HG03139 (cell line): ENCODE results near the gene GSAP.
A peak's percentile ranks its signal among the peaks of the same experiment; 100 is the strongest.
"Not testable (repeated sequence)": the region's sequence is repeated elsewhere in the genome, so short reads cannot be mapped to it uniquely, and the experiment has no call there.

ENCODE experiments used
- ATAC-seq: cut with Tn5 transposase; IDR thresholded peaks from one replicate; pipeline ENCODE4 v1.9.1; 2021; ENCODE audit not compliant: unreplicated experiment

GSAP gene

DNA sequence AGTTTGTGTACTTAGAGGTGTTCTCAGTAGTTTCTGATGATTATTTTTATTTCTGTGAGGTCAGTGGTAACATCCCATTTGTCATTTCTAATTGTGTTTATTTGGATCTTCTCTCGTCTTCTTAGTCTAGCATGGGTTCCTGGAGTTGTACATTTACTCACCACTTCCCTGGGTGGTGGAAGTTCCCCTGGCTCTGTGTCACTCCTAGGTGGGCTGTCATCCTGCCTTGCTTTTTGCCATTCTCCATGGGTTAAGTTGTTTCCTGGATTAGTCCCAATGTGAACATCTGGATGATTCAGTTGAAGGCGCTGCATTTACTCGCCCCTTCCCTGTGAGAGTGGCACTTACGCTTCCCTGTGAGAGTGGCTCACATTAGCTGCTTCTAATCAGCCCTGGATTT lies 48.2 kb downstream of the GSAP start:
- no peak for ATAC-seq

DNA sequence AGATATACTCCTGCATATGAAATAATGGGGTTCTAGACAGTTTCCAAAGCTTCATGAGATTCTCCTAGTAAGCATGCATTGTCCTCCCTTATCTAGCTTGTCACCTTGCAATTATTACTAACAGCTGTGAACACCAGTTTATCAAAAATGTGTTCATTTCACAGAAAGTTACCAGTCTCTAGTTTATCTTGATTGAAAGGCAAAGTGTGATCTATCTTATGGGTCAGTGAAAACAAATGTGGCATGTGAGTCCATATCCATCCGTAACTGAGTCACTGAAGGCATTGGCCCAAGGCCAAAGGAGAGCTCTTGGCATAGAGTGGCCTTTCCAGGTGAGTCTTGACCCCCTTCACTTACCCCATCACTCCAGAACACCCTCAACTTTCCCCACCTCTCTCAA lies 53.2 kb downstream of the GSAP start:
- ATAC-seq = no peak

DNA sequence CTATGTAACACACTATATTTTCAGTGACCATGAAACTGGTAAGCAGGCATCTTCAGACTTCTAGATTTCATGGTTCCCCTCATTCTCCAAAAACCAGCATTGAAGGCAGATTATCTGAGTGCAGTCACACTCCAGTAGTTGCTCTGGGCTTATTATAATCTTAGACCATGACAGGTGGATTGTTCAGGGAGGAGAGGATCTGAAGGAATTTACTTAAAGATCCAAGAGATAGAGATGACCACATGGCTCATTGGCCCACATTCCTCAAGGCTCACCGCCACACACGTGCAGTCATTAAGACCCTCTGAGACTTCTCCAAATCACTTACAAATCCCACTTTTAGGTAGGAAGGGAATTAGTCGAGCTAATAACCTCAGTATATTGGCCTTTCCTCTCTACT lies 55.2 kb downstream of the GSAP start:
- ATAC-seq = no peak

DNA sequence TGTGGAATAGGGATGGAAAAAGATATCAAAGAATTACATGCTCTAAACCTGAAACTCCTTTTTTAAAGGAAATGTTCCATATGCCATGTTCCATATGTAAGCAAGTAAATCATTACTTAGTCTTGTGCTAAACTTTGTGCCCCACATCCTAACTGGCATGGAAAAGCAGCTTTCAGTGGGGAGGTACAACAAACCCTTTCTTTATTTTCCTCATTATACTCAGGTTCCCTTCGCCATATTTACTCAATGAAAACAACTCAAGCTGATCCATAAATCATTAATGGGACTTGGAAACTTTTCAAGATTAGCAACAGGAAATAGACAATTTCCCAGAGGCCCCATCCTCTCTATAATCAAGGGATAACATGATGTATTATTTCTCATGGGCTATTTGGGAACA lies 56.0 kb downstream of the GSAP start:
- ATAC-seq = no peak

DNA sequence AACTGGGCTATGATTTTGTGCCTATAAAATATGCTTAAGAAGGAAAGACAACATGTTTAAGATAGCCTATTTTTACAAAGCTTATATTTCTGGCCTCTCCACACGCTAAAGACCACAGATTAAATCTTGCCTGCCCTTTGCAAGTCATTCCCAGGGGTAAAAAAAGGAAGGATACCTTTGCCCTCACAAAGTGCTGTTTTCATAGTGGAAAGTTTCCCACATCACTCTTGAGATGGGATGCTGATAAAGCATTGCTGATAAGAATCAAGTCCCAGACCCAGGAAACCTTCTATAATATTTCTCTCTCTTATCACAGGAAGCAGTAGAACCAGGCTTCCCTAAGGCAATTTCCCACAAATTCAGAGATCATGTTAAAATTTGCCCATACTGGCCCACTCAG lies 56.5 kb downstream of the GSAP start:
- no peak for ATAC-seq

DNA sequence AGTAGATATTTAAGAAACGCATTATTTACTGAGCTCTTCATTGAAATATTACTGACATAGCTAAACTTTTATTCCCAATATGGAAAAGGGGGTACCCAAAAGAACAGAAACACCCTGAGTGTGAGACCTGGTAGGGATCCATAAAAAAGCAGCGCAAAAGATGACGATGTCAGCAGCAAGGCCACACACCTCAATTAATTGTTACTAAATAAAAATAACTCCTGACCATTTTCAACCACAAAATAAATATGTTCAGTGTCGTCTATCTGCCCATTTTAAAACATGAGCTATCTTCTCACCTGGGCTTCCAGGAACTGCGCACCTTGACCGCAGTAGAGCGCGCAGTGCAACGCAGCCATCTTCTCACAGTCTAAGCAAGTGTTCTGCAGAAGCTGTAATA lies 61.2 kb downstream of the GSAP start:
- ATAC-seq = no peak

DNA sequence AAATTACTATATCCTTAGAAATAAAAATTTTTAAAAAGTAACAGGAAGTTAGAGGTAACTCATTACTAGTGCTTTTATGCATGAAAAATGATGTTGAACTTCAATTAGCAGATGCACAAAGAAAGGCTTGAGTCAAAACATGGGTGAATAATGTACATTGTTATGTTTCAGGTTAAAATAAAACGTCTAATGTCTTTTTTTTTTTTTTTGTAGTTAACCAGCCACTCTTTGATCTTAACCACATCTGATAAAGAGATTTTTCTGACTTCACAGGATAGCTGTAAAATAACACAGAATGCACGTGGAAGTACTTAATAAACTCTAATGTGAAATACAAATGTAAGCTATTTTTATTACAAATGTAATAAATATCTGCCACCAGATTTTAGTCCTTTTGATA lies 61.7 kb downstream of the GSAP start:
- ATAC-seq = no peak

DNA sequence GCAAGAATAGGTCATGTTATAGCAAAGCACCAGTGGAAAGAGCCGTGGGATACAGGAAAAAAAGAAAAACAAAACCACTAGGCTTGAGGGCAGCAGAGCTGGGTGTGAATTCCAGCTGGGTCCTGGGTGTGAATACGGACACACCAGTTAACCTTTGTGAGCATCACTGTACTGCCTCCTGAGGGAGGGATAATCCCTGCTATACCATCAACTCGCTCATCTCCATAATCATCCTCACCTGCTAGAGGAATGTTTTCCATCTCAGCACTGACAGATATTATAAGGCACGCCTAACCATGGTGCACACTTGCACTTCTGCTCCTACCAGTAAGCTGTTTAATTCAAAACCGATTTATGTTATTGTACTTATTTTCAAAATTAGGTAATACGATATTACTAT lies 62.2 kb downstream of the GSAP start:
- ATAC-seq = no peak

DNA sequence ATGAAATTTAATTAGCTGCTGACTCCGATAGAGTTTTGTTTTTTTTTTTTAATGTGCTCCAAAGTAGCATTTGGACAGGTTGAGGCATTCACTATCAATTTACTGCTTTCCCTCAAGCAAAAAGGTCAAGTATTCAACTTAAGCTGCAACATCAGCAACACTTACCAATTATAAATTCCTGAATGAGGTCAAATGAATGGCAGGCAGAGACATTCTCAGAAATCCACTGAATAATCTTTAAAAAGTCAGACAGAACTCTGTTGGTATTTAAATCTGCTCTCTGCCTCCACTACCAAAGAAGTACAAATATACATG lies 62.8 kb downstream of the GSAP start:
- ATAC-seq = no peak

DNA sequence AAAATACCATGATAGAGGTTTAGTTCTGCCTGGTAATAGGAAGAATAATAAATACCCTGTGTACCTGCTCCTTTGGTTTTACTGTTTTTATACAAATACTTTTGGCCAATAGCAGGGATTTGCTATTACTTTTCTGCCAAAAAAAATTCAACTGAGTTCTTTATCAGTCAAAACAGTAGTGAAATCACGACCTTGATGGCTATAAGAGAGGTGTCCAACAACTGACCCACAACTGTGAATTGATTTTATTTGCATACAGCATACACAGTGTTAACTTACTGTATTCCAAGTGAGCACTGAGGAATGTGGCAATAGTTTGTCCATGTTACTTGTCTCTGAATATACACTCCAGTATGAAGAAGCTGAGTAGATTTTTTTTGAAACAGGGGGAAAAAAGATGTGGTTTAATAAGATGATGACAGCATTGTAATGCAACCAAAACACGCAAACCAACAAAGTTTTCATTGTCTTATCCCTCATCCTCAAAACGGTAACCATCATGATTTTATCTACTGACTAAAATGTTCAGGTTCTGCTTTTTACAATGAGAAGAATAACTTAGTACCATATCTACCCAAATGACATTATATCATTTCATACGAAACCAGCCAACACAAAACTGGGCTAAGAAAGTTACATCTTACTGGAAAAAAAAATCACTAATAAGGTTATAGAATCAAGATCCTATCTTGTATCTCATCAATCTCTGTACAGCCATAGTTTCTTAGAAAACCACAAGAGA lies 63.3 kb downstream of the GSAP start:
- ATAC-seq = no peak

DNA sequence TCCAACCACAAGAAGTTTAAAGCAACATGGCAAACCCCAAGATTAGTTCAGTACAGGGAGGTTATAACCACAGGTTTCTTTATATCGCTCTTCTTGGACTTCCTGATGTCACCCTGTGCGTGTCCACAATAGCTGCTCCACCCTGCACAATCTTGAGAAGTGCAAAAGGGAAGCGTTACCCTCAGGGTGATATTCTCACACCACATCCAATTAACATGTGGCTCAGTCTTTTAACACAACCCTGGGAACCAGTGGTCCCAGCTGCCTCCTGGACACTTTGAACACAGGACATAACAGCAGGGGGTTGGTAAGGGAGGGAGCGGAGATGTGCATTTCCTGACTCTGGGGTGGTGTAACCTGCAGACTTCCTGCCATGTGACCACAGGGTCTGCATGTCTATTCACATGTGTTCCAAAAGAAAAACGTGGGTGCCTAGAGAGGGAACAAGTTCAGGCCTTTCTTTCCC lies 64.6 kb downstream of the GSAP start:
- peak; percentile 91 for ATAC-seq

DNA sequence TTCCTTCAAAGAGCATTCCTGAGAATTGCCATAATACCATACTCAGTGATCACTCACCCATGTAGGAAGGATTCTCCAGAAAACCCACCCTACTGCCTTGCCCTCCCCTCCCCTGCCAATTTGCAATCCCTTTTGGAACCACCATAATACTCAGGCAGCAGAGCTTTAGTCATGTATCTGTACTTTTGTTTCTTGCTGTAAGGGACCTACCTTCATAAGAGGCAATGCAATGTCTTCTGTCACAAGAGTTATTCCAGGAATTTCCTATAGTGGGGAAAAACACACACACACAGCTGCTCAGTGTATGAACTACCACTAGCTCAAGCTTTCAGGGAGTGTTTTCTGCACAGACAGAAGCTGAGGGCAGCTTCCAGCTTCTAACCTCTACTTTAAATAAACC lies 67.0 kb downstream of the GSAP start:
- no peak for ATAC-seq

DNA sequence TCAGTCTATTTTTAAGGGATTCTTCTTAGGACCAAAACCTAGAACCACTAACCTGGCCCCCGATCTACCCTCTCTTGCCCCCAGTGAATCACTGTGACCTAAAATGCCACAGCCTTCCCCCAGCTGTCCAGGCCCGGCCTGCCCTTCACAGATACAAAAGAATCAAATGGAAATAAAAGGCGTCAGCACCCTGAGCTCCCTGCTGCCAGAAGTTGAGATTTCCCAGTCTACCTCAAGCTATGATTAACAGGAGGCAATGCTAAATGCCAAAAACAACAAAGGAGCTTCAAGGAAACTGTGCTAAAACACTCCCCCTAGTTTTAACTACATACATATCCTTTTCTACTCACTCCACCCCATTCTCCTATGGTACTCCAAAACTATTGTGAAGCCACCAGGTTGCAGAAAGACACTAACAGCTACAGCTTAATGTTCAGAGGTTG lies 67.8 kb downstream of the GSAP start:
- no peak for ATAC-seq

DNA sequence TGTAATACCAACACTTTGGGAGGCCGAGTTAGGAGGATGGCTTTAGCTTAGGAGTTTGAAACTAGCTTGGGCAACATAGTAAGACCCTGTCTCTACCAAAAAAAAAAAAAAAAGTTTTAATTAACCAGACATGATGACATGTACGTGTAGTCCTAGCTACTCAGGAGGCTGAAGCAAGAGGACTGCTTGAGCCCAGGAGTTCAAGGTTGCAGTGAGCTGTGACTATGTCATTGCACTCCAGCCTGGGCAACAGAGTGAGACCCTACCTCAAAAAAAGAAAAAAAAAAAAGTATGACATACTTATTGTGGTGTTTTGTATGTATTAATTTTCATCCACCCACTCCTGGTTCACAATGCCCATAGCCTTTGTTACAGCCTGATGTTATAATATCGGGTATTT lies 69.7 kb downstream of the GSAP start:
- no peak for ATAC-seq

DNA sequence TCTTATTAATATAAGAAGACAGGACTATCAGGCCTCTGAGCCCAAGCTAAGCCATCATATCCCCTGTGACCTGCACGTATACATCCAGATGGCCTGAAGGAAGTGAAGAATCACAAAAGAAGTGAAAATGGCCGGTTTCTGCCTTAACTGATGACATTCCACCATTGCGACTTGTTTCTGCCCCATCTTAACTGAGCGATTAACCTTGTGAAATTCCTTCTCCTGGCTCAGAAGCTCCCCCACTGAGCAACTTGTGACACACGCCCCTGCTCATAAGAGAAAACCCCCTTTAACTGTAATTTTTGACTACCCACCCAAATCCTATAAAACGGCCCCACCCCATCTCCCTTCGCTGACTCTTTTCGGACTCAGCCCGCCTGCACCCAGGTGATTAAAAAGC lies 70.7 kb downstream of the GSAP start:
- ATAC-seq = not testable (repeated sequence)

DNA sequence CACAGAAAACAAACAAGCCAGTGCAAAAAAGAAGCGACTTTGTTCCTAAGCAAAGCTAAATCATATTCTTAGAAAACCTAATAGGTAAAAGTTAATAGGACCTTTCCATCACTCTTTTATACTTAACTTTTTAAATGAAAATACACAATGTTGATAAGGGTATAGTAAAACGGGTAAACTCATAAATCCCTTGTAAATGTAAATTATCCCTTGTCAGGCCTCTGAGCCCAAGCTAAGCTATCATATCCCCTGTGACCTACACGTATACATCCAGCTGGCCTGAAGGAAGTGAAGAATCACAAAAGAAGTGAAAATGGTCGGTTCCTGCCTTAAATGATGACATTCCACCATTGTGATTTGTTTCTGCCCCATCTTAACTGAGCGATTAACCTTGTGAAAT lies 76.4 kb downstream of the GSAP start:
- no peak for ATAC-seq

DNA sequence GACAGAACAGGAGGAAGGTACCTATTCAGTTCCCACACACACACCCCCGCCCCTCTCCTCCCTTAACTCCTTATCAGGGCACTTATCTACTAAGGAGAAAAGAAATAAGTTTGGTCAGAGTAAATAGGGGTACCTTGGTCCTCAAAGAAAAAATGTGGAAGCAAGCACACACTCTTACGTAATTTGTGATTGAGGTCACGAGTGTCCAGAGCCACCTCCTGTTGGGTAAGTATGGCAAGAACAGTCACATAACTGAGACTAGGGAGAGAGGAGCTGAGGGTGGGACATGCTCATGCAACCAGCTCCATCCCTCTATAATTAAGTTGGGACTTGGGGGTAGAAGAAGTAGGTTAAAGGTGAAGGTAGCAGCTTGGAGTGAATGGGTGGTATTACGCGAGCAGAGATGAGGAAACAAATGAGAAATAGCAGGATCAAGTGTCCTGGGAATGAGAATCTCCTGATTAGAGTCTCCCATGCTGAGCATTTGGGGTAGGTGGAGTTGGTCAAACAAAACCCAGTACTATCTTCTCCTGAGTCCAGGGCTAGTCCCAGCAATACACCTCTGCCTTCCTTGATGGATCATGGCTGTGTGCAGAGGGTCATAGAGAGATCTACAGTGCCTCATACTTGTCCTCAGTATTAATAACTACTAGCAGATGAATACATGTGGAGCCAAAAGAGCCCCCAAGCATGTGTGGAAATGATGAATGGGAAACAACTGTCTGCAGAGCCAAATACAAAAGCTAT lies 77.1 kb downstream of the GSAP start:
- no peak for ATAC-seq

DNA sequence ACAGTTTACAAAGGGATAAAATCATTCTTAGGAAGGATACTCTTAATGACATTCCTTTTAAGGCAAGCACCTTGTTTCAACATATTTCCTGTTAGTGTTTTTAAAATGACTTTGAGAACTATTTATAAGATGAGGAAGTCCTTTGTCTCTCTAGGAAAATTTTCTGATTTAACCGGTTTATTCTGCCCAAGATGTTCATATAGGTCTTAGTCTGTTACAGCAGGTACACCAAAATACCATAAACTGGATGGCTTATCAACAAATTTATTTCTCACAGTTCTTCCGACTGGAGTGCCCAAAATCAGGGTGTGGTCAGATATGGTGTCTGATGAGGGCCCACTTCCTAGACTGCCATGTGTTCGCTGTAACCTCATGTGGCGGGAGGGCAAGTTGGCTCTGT lies 77.9 kb downstream of the GSAP start:
- no peak for ATAC-seq

DNA sequence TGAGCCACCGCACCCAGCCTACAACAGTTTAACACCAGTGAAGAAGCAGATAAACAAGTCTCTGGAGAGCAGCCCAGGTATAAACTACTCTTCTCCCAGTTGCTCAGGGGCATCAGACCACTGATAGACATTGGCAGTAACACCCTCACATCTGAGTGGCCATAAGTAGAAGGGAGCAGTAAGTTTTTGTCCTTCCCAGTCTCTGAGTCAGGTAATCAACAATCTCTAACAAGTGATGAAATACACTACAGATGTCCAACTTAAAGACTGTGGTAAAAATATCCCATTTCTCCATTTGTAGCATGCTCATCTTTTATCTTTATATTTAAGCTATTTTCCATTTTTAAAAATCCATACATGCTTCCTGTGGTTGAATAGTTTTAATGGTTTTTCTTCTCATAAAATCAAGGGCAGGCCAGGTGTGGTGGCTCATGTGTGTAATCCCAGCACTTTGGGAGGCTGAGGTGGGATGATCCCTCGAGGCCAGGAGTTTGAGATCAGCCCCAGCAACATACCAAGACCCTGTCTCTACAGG lies 78.6 kb downstream of the GSAP start:
- no peak for ATAC-seq

DNA sequence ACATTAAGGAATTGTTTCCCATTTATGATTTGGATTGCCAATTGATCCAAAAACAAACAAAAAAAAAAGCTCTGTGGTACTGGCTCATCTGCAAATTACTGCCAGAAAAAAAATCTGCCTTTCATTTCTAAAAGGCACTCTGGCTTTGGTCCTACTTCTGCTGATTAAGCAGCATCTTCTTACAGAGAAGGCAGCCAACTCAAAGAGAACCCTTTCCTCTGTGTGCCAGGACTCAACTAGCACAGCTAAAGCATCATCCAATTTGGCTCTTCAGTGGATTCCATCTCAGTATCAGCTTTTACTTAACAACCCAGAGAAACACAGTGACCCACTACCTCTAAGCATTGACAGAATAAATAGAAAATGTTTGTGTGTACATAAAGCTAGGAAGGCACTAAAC lies 80.6 kb downstream of the GSAP start:
- no peak for ATAC-seq

DNA sequence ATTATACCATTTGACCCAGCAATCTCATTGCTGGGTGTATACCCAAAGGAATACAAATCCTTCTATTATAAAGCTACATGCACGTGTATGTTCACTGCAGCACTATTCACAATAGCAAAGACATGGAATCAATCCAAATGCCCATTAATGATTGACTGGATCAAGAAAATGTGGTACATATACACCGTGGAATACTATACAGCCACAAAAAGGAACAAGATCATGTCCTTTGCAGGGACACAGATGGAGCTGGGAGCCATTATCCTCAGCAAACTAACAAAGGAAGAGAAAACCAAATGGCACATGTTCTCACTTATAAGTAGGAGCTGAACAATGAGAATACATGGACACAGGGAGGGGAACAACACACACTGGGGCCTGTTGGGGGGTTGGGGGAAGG lies 82.1 kb downstream of the GSAP start:
- ATAC-seq = not testable (repeated sequence)

DNA sequence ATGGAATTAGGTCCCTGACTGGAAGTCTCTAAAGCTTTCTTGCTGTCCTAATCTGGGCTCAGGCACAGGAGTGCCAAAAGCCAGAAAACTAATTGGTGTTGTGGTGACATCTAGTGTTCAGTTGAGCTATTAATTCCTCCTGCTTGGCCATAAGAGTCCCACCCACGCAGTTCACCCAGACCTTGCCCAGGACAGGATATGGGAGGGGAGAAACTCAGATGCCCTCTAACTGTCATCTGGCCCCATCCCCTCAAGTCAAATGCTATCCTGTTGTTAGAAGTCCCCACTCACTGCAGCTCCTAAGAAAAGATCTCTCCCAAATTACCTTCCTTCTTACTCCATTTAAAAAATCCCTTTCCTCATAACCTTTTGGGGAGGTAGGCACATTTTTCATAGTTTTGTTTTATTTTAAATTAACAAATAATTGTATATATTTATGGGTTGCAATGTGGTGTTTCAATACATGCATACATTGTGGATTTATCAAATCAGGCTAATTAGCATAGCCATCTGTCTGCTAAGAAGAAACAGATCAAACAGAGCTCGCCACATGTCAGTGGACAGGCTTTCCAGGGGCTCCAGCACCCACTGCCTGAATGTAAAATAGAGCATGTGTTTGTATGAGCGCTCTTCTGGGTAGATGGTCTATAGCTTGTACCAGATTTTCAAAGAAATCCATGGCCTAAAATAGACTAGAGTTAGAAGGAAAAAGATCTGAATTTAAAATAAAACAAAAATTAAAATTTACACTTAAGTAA lies 84.0 kb downstream of the GSAP start:
- ATAC-seq = peak; percentile 81
